ENCODE measurements around the gene THAP10.

Gene THAP10

GRCh38 chr15:70870051-70870450, 22.2 kb downstream of the THAP10 start:
- peak; percentile 67 for DNase-seq (ENCODE audit: low read depth)

GRCh38 chr15:70869346-70869745, 22.9 kb downstream of the THAP10 start:
- DNase-seq (ENCODE audit: low read depth): no peak
- H3K4me3 ChIP-seq (ENCODE audit: low read depth, low read length): no peak overlapping the region
- TF ChIP-seq CTCF (IDR thresholded peaks at IDR 0.05; ENCODE audit: insufficient read depth, low read depth, low read length, missing control alignments): no peak

More at GRCh38 chr15:70870051-70870450, 22.2 kb downstream of the THAP10 start:
- no peak overlapping the region for H3K4me3 ChIP-seq (ENCODE audit: low read depth, low read length)
- no peak for TF ChIP-seq CTCF (IDR thresholded peaks at IDR 0.05; ENCODE audit: insufficient read depth, low read depth, low read length, missing control alignments)

GRCh38 chr15:70867911-70868467, 24.2 kb downstream of the THAP10 start:
- H3K4me3 ChIP-seq (ENCODE audit: low read depth, low read length): no peak overlapping the region
- no peak for DNase-seq (ENCODE audit: low read depth)
- TF ChIP-seq CTCF (IDR thresholded peaks at IDR 0.05; ENCODE audit: insufficient read depth, low read depth, low read length, missing control alignments): no peak

GRCh38 chr15:70866982-70867641, 25.1 kb downstream of the THAP10 start:
- no peak overlapping the region for H3K4me3 ChIP-seq (ENCODE audit: low read depth, low read length)
- no peak for TF ChIP-seq CTCF (IDR thresholded peaks at IDR 0.05; ENCODE audit: insufficient read depth, low read depth, low read length, missing control alignments)
- no peak for DNase-seq (ENCODE audit: low read depth)

GRCh38 chr15:70863450-70864218, 28.6 kb downstream of the THAP10 start:
- no peak overlapping the region for H3K4me3 ChIP-seq (ENCODE audit: low read depth, low read length)
- TF ChIP-seq CTCF (IDR thresholded peaks at IDR 0.05; ENCODE audit: insufficient read depth, low read depth, low read length, missing control alignments): no peak
- DNase-seq (ENCODE audit: low read depth): no peak

- TF ChIP-seq CTCF (IDR thresholded peaks at IDR 0.05; ENCODE audit: insufficient read depth, low read depth, low read length, missing control alignments): no peak
- H3K4me3 ChIP-seq (ENCODE audit: low read depth, low read length): no peak overlapping the region
- DNase-seq (ENCODE audit: low read depth): no peak
Measured at GRCh38 chr15:70859998-70860397, 32.2 kb downstream of the THAP10 start.

Measured in GM12865 (cell line).